Kasumi-1 (cell line): ENCODE data around the gene CFAP45.

Source experiments
- DNase-seq, 2 experiments: peaks; one replicate each; lab custom pipeline; 2025; lab: John Stamatoyannopoulos, UW

The CFAP45 gene

GRCh38 chr1:159877695-159878444, 22.1 kb downstream of the CFAP45 start:
- DNase-seq, result no peak

- DNase-seq, result no peak
These were observed 26.3 kb downstream of the CFAP45 start for GRCh38 chr1:159873530-159874143.

GRCh38 chr1:159872891-159873290, 27.1 kb downstream of the CFAP45 start:
- DNase-seq, result no peak

- no peak for DNase-seq
These were observed 29.3 kb downstream of the CFAP45 start for GRCh38 chr1:159870704-159871103.

- no peak for DNase-seq
These were observed 30.4 kb downstream of the CFAP45 start for GRCh38 chr1:159869607-159870006.

- DNase-seq, result no peak
These were observed 30.8 kb downstream of the CFAP45 start for GRCh38 chr1:159869173-159869572.

GRCh38 chr1:159868766-159869165, 31.2 kb downstream of the CFAP45 start:
- DNase-seq, result no peak

GRCh38 chr1:159867664-159868026, 32.3 kb downstream of the CFAP45 start:
- DNase-seq, result no peak

- no peak for DNase-seq
These were observed 32.9 kb downstream of the CFAP45 start for GRCh38 chr1:159866905-159867663.

GRCh38 chr1:159866066-159866465, 33.9 kb downstream of the CFAP45 start:
- no peak for DNase-seq

- no peak for DNase-seq
These were observed 35.7 kb downstream of the CFAP45 start for GRCh38 chr1:159864262-159864661.

- DNase-seq, result no peak
These were observed 37.4 kb downstream of the CFAP45 start, which contains the start of gene VSIG8 for GRCh38 chr1:159862557-159862956. Gene VSIG8, minus strand, starts transcription at chr1:159862657. Its CDS starts 136 bp downstream, at chr1:159862521.

- DNase-seq, result no peak
These were observed 37.9 kb downstream of the CFAP45 start for GRCh38 chr1:159862031-159862430.

- DNase-seq, result no peak
These were observed 38.7 kb downstream of the CFAP45 start for GRCh38 chr1:159861218-159861617.

- DNase-seq, result no peak
These were observed 39.5 kb downstream of the CFAP45 start for GRCh38 chr1:159860456-159860855.

GRCh38 chr1:159859767-159860322, 40.1 kb downstream of the CFAP45 start:
- no peak for DNase-seq

- DNase-seq, result no peak
These were observed 42.1 kb downstream of the CFAP45 start for GRCh38 chr1:159857889-159858288.

GRCh38 chr1:159856576-159856975, 43.4 kb downstream of the CFAP45 start:
- no peak for DNase-seq

- DNase-seq, result no peak
These were observed 44.3 kb downstream of the CFAP45 start for GRCh38 chr1:159855709-159856108.

GRCh38 chr1:159854693-159855192, 45.2 kb downstream of the CFAP45 start:
- peak; percentile 17 to 32 for DNase-seq

- no peak for DNase-seq
These were observed 45.8 kb downstream of the CFAP45 start for GRCh38 chr1:159854116-159854692.
